Measurements from ENCODE around the gene LRRC27.

Gene LRRC27

DNA sequence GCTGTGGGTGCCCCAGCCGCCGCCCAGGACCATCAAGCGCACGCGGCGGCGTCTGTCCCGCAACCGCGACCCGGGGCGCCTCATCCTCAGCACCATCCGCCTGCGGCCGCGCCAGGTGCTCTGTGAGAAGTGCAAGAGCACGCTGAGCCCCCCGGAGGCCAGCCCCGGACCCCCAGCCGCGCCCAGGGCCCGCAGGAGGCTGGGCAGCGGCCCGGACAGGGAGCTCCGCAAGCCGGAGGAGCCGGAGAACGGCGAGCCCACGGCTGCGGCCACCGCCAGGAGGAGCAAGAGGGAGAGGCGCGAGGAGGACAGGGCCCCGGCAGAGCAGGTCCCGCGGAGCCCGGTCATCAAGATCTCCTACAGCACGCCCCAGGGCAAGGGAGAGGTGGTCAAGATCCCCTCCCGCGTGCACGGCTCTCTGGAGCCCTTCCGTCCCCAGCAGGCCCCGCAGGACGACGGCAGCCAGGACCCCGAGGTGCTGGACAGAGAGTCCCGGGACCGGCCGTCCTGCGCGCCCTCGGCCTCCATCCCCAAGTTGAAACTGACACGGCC is 73.0 kb downstream of the LRRC27 start:
- no peak for DNase-seq

DNA sequence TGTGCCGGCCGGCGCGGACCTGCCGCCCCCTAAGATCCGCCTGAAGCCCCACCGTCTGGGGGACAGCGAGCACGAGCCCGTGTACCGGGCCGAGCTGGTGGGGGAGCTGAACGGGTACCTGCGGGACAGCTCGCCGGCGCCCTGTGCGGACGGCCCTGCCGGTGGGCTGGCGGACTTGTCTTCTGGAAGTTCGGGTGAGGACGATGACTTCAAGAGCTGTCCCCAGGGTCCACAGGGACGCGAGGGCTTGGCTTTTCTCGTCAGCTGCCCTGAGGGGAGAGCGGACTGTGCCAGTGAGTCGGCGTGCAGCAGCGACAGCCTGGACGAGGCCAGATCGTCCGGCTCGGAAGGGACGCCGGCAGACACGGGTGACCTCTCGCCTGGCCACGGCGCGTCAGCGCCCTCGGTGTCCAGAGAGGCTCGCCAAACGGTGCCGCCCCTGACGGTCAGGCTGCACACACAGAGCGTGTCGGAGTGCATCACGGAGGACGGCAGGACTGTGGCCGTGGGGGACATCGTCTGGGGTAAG is 73.5 kb downstream of the LRRC27 start:
- no peak for DNase-seq

DNA sequence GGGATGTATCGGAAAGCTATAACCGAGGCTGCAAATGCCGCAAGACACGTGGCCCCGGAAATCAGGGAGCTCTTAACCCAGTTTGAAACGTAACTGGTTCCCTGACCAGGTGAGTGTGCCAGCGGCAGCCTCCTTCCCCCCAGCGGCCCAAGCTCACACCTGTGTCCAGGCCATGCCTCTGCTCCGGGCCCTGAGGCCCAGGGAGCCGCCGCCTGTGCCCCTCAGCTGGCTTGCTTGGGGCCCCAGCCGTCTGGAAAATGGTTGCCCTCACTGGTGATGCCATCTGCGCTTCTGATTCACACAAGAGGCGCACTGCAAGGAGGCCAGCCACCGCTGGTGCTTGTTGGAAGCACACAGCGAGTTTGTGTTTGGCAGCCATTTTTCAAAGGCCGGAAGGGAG is 74.2 kb downstream of the LRRC27 start:
- DNase-seq = no peak

DNA sequence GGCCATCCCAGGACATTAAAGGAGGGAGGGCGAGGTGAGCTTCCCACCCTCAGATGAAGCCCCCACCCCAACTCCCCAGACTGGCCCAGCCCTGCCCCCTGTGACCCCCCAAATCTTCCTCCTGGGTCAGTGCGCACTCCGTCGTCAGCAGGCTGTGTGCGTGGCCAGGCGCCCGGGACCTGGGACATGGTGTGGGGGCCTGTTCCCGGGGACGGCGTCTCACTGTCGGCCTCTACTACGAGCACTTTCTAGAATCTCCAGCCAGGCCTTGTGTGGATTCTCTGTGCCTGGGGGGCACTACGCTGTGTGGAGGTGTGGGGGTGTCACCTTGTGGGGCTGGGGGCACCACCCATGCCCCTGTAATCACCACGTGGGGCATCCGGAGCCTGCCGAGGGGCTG is 74.8 kb downstream of the LRRC27 start:
- DNase-seq = no peak

DNA sequence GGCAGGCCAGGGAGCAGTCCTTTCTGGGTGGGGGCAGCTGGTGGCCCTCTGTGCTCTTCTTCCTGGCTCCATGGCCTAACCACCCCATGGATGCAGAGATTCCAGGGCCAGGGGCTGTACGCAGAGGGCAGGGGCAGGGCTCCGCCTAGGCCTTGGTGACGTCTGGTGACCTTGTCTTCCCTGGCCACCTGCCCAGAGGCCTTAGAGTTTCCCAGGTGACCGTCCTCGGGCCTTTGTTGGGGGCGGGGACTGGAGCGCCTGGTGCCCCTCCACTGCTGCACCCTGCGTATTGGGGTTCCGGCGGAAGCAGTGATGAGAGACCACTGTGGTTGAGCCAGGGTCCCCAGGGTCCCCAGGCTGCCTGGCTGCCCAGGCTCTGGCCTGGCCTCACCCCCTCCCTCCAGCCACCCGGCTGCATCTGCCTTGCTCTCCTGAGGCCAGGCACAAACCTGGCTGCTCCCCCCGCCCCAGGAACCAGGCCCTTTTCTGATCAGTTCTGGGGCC is 75.3 kb downstream of the LRRC27 start:
- DNase-seq = no peak

DNA sequence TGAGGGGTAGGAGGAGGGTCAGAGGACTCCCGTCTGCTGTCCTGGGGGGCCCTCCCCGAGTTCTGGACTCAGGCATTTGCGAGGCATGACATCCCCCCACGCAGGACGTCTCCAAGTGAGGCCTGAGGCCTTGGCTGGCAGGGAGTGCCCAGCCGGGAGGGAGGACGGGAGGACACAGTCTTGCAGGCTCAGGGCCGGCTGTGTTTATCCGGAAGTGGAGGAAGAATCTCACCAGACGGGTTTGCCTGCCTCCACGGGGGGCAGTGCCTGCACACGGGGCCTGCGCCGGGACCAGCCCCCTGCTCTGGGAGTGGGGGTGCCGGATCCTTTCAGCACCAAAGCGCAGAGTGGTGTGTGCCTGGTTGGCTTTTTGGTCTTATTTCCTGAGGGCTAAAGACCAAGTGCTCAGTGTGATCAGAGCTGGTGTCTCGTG is 75.9 kb downstream of the LRRC27 start:
- no peak for DNase-seq

DNA sequence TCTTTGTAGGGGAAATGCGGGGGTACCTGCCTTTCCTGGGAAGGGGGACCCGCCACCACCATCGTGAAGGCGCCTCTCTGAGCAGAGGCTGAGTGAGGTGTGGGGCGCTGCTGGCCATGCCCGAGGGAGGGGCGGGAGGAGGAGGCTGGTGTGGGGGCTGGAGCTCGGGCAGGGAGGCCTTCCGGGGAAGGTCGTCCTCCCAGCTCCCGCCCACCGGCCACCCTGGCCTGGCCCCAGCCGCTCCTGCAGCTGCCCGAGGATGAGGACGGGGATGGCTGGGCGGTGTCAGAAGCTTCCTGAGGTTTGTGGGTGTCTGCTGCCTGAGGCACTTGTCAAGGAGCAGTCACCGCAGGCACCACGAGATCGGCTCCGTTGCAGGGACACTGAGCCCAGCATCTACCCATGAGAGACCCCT is 76.4 kb downstream of the LRRC27 start:
- DNase-seq = no peak

DNA sequence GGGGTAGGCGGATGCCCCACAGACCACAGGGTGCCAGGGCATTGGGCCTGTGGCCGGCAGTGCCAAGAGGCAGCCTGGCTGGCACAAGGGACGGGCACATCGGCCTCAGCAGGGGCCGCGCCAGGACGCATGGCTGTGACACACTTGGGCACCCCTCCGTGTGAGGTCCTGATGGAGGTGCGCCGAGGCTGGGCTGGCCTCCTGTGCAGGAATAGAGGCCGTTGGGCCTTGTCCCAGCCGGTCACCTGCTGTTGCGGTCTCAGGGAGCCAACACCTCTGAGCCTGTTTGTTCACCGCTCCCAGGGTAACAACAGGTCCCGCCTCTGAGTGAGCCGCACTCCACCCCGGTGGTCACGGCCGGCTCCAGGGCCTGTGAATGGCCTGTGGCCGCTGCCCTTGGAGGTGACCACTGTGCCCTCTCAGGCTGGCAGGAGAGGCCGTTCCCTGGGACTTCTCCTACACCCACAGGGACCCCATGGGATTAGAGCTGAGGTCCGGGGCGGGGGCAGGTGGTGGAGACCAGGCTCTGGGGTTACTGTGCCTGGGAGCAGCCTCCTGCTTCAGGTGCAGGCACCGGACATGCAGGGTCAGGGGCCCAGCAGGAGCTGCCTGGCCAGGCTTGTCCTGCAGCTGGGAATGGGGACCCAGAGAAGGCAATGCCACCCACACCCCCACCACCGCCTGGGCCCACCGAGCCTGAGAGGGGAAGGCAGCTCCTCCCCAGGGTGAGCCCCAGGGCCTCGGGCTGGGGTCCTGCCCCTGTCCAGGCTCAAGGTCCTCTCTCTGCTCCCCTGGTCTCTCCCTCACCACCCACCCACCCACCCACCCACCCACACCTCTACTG is 77.1 kb downstream of the LRRC27 start:
- no peak for DNase-seq

DNA sequence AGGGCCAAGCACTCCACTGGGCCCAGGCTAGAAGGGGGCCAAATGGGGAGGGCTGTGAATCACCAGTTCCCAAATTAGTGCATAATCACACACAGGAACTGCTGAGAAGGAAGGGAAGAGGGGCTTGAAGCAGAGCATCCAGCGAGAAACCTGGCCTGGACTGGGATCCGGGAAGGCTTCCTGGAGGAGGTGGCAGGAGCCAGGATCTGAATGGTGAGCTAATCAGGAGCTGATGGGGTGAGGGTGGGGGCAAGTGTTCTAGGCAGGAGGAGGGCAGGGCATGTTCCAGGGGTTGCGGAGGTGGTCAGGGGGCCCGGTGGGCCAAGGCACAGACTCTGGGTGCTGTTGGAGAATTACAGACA is 77.7 kb downstream of the LRRC27 start:
- DNase-seq = no peak

DNA sequence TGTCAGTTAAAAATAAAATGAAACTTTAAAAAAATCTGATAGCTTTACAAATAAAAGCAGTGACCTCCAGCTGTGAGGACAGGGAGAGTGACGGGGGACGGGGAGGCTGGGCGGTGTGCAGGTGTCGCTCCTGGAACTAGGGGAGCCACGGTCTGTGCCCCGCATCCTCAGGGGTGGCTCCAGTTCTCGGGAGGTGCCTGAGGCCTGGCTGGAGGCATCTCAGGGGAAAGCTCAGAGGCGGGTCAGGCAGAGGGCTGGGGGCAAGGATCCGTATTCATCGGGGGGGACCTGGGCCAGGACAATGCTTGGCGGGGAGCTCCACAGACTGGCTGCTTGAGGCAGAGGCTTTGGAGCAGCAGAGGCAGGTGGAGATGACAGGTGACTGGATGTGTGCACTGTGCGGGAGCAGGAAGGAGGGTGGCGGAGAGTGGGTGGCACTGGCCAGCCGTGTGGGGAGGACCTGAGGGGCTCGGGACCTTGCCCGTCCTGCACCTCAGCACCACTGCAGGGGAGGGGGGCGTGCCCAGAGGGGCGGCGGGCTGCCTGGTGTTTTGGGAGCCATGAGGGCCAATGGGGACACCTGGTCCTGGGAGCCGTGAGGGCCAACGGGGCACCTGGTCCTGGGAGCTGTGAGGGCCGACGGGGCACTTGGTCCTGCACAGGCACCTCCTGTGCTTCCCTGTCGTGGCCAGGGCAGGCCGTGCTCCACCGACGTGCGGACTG is 78.2 kb downstream of the LRRC27 start:
- DNase-seq = no peak

DNA sequence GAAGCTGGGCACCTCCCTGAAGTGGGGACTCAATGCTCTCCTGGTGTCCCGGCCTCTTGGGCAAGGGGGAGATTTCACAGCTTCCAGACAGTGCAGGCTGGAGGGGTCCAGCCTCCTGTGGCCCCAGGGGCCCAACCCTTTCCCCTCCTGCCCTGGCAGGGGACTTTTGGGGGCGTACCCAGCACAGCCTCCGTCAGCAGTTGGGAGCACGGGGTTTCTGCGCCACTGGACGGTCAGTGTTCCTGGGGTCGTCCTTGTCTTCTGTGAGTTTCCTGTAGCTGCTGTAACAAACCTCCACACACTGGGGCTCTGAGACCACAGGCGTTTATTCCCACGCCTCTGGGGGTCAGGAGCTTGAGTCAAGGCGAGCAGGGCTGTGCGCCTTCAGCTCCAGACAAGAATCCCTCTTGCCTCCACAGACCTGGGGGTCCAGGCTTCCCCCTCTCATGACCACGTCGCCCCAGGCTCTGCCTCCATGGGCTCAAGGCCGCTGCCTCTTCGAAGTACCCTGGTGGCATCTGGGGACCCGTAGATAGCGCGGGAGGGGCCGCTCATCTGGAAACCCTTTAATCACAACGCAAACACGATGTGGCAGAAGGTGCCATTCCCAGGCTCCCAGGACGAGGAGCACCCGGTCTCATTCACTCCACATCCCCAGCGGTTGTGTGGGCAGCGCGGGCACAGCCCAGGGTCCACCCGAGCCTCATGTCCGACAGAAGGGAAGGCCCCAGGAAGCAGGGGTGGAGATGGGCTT is 79.0 kb downstream of the LRRC27 start:
- DNase-seq = no peak

DNA sequence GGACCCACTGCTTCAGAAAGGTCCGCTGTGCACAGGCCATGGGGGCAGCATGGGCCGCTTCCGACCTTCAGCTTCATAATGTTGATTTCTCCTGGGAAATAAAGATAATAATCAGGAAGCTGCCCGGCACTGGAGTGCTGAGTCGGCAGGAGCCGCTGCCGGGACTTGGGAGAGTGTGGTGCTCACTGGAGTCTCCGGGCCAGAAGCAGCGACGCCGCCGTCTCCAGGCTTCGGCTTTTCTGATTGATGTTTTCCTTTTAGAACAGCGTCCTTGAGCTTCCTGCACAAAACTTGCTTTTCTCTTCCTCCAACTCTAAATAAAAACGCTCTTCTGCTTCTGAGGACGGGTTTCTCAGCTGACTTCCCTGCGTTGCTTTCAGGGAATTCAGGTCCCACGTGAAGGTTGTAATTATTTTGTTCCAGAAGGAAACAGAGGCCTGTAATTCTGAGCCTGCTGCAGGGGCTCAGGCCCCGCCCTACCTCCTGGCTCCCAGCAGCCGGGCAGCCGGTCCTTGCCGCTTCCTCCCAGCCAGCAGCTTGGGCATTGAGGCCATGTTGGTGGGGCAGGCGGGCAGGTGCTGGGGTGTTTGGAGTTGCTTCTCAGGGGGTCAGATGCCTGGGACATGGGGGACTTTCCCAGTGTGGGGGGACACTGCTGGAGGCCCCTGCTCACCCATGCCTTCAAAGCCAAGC is 79.7 kb downstream of the LRRC27 start:
- no peak for DNase-seq

DNA sequence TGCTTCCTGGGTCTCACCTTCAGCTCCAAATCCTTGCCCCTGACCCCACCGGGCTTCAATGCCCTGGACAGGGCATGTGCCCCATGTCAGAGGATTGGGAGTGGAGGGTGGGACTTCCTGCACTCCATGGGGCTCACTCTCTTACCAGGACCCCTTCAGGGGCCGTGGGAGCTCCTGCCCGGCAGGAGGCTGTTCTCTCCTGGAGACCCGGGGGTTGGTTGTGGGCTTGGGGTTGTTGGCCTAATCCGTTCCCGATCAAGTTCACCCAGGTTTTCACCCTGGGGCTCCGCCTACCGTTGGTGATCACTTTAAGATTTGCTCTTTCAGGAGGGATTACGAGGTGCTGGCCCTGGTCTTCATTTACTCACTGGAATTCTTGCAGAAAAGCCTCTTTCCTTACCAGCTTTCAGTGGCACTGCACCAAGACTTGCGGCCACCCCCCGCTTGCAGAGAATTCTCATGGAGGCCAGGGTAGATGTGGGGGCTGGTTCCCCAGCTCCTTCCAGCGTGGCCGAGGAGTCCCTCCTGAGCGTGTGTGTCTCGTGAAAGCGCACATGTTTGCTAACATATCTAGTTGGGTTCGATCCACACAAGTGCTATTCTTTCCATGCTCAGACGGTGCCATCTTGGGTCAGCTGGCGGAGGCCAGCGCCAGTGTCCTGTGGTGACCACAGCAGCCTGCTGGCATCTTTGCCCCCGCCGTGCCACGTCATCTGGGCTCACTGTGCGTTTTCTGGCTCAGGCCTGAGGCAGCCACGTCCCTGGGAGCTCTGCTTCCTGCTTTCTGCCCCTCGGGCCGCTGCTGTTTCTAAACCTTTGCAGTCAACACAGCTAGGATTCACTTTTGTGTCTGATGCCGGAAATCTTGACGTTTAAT is 80.6 kb downstream of the LRRC27 start:
- no peak for DNase-seq

DNA sequence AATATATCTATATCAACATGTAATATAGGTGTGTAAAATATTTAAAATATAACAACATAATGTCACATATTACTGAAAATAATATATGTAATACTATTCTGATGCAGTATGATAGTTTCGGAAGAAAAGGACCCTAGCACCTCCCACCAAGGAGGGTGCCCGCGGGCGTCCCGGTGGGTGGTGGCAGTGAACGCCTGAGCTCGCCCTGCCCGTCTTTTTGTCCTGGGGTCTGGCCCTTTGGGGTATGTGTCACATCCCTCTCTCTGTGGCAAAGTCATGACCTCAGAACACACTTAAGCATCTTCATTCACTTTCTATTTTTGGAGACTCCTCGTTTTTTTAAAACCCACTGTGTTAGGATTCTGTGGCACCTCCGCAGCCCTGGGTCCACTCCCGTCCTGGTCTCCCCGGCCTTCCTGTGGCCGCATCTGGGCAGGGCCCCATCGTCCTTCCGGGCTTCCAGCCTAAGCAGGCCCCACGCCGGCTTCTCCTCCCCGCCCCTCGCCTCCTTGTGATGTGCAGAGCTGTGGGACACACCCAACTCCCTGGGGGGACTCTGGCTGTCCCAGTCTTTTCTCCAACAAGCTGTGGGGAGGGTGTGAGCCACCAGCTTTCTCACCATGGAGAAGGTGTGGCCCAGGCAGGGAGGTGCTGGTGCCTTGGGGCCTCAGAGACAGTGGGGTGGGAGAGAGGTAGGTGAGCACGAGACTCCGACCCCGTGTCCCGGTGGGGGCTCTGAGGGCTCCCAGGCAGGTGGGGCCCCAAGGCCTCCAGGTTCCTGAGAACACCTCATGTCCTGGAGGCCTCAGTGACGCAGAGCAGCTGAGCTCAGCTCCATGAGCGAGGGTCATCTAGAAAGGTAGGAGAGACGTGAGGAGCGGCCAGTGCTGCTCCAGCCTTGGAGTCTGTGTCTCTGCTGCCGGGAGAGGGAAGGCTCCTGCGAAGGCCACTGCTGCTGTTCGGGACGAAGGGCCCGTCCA is 81.5 kb downstream of the LRRC27 start:
- no peak for DNase-seq

DNA sequence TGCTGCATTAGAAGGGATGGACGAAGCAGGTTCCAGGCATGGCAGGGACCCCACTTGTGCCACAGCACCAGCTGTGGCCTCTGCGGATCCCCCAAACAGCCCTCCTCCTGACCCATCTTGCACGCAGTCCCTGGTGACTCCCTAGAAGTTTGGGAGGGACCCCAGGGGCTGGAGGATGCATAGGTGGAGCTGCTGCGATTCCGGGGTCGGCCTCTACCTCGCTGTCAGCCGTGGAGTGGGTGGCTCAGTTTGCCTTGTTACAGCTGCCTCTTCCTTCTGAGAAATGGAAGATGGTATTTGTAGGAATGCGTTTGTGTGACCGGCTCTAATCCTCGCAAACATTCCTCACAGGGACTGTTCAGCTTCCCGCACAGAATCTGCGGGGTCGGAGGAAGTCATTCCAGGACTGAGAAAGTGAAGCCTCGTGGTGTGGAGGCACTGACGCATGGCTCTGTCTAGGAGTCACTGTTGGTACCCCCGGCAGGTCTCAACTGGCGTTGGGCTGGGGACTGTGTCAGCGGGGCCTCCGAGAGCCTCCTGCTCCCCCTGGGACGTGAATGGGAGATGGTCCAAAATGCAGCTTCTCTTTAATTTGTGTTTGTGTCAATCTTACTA is 82.5 kb downstream of the LRRC27 start:
- DNase-seq = no peak

DNA sequence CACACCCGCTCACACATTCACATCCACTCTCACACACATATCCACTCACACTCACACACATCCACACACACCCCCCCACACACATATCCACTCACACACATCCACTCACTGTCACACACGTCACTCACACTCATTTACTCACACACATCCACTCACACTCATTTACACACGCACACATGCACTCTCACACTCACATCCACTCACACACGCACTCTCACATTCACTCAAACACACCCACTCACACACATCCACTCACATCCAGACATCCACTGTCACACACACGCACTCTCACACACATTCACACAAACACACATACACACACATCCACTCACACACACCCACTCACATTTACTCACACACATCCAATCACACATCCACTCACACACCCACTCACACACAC is 83.3 kb downstream of the LRRC27 start:
- DNase-seq = no peak

DNA sequence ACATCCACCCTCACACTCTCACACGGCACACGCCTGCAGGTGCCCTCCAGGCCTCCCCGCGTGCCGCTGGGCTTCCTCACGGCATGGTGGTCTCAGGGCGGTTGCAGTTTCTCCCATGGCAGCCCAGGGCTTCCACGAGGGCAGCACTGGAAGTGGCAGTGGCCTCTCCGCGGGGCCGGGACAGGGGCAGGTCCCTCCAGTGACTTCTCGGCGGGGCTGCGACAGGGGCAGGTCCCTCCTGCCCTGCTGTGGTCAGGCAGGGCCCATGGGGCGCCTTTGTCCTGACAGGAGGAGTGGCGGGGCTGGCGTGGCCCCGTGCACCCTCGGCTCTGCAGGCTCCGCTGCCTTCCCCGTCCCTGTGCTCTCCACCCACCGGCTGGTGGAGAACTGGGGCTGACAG is 84.0 kb downstream of the LRRC27 start:
- no peak for DNase-seq

DNA sequence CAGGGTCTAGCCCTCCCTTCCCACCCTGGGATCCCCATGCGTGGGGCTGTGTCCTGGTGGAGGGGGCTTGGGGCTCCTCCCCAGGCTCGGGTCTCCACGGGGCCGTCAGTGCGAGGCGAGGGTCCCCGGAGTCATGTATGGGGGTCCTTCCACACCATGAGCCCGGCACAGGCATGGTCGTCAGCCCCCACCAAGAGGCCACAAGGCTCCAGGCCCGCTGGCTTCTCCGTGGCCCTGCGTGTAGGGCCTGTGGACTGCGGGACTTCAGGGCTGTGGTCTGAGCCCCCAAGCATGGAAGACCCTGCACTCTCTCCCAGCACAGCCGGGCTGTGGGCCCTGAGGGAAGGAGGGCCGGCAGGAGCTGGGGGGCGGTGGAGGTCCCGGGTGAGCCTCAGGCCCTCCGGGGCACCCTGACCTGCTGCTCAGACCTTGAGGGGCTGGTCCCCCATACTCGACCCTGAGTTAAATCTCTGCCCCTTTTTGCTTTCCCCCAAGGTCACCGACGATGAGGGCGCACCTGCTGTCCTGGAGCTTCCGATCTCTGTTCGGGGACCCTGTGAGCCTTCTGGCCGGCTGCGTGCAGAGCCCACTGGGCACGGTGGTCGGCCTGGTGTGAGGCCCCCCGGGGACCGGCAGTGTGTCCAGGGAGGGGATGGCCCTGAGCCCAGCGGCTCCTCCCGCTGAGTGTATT is 84.7 kb downstream of the LRRC27 start:
- DNase-seq = no peak

Data from NCI-H446 treated with DMSO at 0.1 percent for 48 hours (cell line).